Measurements from ENCODE around the gene KRT23.
"Not testable (repeated sequence)": the region's sequence is repeated elsewhere in the genome, so short reads cannot be mapped to it uniquely, and the experiment has no call there.

KRT23 gene

DNA sequence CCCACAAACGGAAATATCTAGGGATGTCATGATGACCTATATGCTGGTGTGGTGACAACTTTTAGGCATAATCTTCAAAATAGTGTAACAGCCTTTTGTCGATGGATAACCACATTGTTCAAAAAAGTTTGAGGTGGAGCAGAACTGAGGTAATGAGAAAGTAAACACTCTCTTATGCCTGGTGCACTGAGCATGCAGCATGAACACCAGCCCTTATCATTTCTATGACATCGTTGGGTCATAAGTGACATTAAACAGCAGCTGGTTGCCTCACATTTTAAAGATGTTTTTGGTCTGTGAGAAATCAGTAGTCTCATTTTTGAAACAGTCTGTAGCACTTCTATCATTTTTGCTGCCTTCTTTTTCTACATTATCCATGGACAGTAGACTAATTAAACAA lies 1.8 kb downstream of the KRT23 start:
- DNase-seq (ENCODE audit: low read depth) = no peak
- H3K4me3 ChIP-seq (ENCODE audit: low read depth, low read length) = no peak overlapping the region
- no peak for TF ChIP-seq POLR2A (IDR thresholded peaks at IDR 0.05; ENCODE audit: extremely low read depth, insufficient read length)
- TF ChIP-seq, protein P1, sequence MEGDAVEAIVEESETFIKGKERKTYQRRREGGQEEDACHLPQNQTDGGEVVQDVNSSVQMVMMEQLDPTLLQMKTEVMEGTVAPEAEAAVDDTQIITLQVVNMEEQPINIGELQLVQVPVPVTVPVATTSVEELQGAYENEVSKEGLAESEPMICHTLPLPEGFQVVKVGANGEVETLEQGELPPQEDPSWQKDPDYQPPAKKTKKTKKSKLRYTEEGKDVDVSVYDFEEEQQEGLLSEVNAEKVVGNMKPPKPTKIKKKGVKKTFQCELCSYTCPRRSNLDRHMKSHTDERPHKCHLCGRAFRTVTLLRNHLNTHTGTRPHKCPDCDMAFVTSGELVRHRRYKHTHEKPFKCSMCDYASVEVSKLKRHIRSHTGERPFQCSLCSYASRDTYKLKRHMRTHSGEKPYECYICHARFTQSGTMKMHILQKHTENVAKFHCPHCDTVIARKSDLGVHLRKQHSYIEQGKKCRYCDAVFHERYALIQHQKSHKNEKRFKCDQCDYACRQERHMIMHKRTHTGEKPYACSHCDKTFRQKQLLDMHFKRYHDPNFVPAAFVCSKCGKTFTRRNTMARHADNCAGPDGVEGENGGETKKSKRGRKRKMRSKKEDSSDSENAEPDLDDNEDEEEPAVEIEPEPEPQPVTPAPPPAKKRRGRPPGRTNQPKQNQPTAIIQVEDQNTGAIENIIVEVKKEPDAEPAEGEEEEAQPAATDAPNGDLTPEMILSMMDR (IDR thresholded peaks at IDR 0.05; ENCODE audit: low read depth, low read length) = no peak
- TF ChIP-seq, protein P2, sequence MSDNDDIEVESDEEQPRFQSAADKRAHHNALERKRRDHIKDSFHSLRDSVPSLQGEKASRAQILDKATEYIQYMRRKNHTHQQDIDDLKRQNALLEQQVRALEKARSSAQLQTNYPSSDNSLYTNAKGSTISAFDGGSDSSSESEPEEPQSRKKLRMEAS (IDR thresholded peaks at IDR 0.05; ENCODE audit: low read depth, low read length) = no peak
- TF ChIP-seq MYC (IDR thresholded peaks at IDR 0.05; ENCODE audit: low read depth, low read length) = no peak

DNA sequence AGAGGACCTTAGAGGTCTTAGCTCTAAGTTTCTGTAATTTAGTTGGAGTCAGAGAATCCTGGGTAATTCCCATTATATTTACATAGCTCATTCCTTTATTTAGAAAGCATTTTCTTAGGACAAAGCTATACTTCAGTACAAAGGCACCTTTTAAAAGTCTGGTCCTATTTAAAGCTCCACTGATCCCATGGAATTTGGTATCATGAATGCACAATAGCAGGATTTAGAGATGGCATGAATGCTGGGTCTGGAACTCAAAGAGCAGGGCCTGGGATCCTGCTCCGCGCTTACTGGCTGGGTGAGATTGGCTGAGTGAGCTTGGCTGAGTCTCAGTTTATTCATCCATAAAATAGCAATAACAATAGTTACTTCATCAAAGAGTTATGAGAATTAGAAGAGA lies 4.8 kb downstream of the KRT23 start:
- no peak overlapping the region for H3K4me3 ChIP-seq (ENCODE audit: low read depth, low read length)
- TF ChIP-seq MYC (IDR thresholded peaks at IDR 0.05; ENCODE audit: low read depth, low read length) = no peak
- TF ChIP-seq, protein P2 (IDR thresholded peaks at IDR 0.05; ENCODE audit: low read depth, low read length) = no peak
- no peak for TF ChIP-seq POLR2A (IDR thresholded peaks at IDR 0.05; ENCODE audit: extremely low read depth, insufficient read length)
- TF ChIP-seq, protein P1 (IDR thresholded peaks at IDR 0.05; ENCODE audit: low read depth, low read length) = no peak
- DNase-seq (ENCODE audit: low read depth) = no peak

DNA sequence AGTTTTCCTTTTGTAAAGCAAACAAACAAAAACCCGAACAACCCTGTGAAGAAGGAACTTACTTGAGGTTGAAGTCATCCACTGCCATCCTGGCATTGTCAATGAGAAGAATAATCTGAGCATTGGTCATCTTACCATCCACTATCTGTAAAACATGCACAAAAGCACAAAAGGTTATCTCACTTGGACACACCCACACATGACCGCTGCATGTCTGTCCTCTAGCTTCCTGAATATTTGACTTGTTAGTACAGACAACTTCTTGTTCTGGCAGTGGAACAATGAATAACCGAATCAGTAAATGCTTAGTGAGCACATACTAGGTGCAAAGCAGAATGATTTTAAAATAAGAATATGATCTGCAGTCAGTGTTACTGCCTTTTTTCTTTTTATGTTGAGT lies 6.1 kb downstream of the KRT23 start:
- no peak for DNase-seq (ENCODE audit: low read depth)
- TF ChIP-seq POLR2A (IDR thresholded peaks at IDR 0.05; ENCODE audit: extremely low read depth, insufficient read length) (no peak), MYC (IDR thresholded peaks at IDR 0.05; ENCODE audit: low read depth, low read length) (no peak)
- TF ChIP-seq, protein P2 (IDR thresholded peaks at IDR 0.05; ENCODE audit: low read depth, low read length) = no peak
- TF ChIP-seq, protein P1 (IDR thresholded peaks at IDR 0.05; ENCODE audit: low read depth, low read length) = no peak
- no peak overlapping the region for H3K4me3 ChIP-seq (ENCODE audit: low read depth, low read length)

DNA sequence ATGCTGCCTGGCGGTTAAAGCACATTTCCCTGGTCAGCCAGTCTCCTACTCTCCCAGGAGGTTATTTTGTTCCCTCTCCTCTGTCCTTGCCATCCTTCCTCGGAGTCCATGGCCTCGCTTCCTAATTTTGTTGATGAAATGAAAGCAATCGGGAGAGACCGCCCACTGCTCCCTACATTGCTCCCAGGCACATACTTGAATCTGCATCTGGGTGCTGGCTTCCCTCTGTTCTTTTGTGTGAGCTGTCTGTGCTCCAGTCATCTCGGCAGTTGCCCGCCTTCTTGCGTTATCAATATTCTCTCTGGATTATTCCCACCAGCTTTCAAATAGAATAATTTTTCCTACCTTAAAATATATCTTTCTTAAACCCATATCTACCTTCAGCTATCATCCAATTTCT lies 11.1 kb downstream of the KRT23 start:
- TF ChIP-seq, protein P1 (IDR thresholded peaks at IDR 0.05; ENCODE audit: low read depth, low read length) = no peak
- TF ChIP-seq, protein P2 (IDR thresholded peaks at IDR 0.05; ENCODE audit: low read depth, low read length) = no peak
- TF ChIP-seq MYC (IDR thresholded peaks at IDR 0.05; ENCODE audit: low read depth, low read length) = no peak
- DNase-seq (ENCODE audit: low read depth) = no peak
- H3K4me3 ChIP-seq (ENCODE audit: low read depth, low read length) = no peak overlapping the region

DNA sequence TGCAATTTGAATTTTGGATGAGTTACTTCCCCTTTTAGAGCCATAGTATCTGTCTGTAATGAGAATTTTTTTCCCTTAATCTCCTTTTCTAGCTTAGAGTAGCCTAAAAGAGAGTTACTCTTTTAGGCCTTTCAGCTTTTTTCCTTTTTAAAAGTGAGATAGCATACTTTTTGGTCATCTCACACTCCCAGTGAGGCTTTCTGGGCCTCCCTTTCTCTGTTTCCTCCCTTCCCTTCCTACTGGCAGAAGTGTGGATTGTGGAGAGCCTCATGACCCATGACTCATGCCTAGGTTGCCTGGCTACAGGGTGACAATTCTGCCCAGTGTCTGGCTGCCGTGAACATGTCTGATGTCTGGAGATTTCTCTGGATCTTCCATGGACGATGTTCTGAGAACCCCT lies 15.2 kb downstream of the KRT23 start:
- TF ChIP-seq, protein P1 (IDR thresholded peaks at IDR 0.05; ENCODE audit: low read depth, low read length) = no peak
- TF ChIP-seq MYC (IDR thresholded peaks at IDR 0.05; ENCODE audit: low read depth, low read length) (no peak), POLR2A (IDR thresholded peaks at IDR 0.05; ENCODE audit: extremely low read depth, insufficient read length) (no peak)
- TF ChIP-seq, protein P2 (IDR thresholded peaks at IDR 0.05; ENCODE audit: low read depth, low read length) = no peak
- H3K4me3 ChIP-seq (ENCODE audit: low read depth, low read length) = no peak overlapping the region
- peak; percentile 42 for DNase-seq (ENCODE audit: low read depth)

DNA sequence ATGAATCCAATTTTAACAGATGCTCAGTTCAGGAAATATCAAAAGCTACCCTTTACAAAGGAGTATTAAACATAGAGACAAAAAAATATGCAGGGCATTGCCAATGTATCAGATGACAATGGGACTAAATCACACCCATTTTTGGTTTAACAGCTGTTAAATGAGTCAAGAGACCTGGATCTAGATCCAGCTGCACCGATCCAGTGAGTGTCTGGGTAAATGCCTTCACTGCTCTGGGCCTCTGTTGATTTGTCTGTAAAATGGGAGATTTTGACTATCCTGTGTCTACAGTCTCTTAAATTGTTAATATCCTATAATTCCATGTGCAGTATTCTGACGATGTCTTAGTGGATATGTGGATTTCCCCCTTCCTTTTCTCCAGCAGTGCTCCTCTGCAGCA lies 16.4 kb downstream of the KRT23 start:
- no peak for DNase-seq (ENCODE audit: low read depth)
- no peak for TF ChIP-seq MYC (IDR thresholded peaks at IDR 0.05; ENCODE audit: low read depth, low read length)
- TF ChIP-seq, protein P2 (IDR thresholded peaks at IDR 0.05; ENCODE audit: low read depth, low read length) = no peak
- TF ChIP-seq, protein P1 (IDR thresholded peaks at IDR 0.05; ENCODE audit: low read depth, low read length) = no peak
- no peak for TF ChIP-seq POLR2A (IDR thresholded peaks at IDR 0.05; ENCODE audit: extremely low read depth, insufficient read length)
- H3K4me3 ChIP-seq (ENCODE audit: low read depth, low read length) = no peak overlapping the region

DNA sequence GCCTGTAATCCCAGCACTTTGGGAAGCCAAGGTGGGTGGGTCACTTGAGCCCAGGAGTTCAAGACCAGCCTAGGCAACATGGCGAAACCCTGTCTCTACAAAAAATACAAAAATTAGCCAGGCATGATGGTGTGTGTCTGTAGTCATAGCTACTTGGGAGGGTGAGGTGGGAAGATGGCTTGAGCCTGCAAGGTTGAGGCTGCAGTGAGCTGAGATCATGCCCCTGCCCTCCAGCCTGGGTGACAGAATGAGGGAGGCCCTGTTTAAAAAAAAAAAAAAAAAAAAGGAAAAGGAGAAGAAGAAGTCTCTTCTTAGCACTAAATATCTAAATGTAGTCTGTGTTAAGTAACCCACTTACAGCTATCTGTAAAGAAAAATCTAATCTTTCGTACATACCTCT lies 20.3 kb downstream of the KRT23 start:
- DNase-seq (ENCODE audit: low read depth); H3K4me3 ChIP-seq (ENCODE audit: low read depth, low read length): not testable (repeated sequence)
